Lower leg skin (tissue), 4 donors: Measurements from ENCODE around the gene DLG2. TPM values are rescaled to one million over a fixed set of nuclear protein-coding genes. Genes with fewer than 3 reads are reported as not detected.

Source experiments
- DNase-seq, 2 donors: peaks; one replicate each; pipeline ENCODE4 v3.0.0-alpha.2; 2019; ENCODE audit warnings: low spot score in 2 of 2
- H3K4me3 ChIP-seq: fragments of 200-600 bp; sonication (generic); 2 replicates; pipeline ENCODE4 v1.5.1; 2017; ENCODE audit warnings: mild to moderate bottlenecking, low read depth; ENCODE audit not compliant: poor library complexity, severe bottlenecking
- POLR2A ChIP-seq, 2 donors: fragments of 450-650 bp; IDR thresholded peaks; one replicate each; pipeline ENCODE4 v1.6.1; 2016 to 2017; ENCODE audit warnings: antibody characterized with exemption in 2 of 2, mild to moderate bottlenecking in 1 of 2, moderate library complexity in 1 of 2
- WGBS, 2 donors: methylation state at CpG; one replicate each; pipeline ENCODE4 v1.1.5; 2018; 5-methylcytosine and 5-hydroxymethylcytosine counted together
- intact Hi-C: fragments of 100-400 bp; cut with DNase I; formaldehyde crosslinking; loops from one replicate; pipeline ENCODE4 v1.15.0; 2023; ENCODE audit warnings: low total_unique reads
- total RNA-seq, 4 donors: library from RNA; depleted of rRNA; stranded (reverse); fragments of >200 nt; gene quantifications; one replicate each; pipeline ENCODE4 v1.1.0, GENCODE V29; 2016
- TF ChIP-seq, protein P1 (sequence below), 3 donors: fragments of 450-650 bp; IDR thresholded peaks; one replicate each; pipeline ENCODE4 v1.5.1; 2016; ENCODE audit warnings: antibody characterized with exemption in 3 of 3, mild to moderate bottlenecking in 3 of 3, moderate library complexity in 2 of 3

DLG2 gene
- total RNA-seq, 4 donors from 2014 or later = 37.6 to 68.3 (median 46.0) TPM

DNA sequence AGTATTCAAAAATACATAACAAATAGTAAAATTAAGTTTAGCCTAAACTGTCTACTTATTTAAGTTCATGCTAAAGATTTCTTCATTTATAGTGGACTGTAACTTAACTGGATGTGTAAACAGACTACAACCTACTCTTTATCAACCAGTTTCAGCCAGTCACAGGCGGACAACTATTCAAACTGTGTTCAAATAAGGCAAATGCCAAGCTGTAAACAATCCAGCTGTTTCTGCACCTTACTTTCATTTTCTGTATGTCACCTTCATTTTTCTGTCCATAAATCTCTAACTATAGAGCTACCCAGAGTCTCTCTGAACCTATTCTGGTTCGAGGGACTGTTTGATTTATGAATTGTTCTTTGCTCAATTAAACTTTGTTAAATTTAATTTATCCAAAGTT lies 992.8 kb downstream of the DLG2 start:
- H3K4me3 ChIP-seq = no peak overlapping the region
- DNase-seq = no peak
- WGBS, 2 donors = 50 to 52% methylated on average over 2 of the region's 2 CpGs
- intact Hi-C loops = no loop called here
- TF ChIP-seq, protein P1, sequence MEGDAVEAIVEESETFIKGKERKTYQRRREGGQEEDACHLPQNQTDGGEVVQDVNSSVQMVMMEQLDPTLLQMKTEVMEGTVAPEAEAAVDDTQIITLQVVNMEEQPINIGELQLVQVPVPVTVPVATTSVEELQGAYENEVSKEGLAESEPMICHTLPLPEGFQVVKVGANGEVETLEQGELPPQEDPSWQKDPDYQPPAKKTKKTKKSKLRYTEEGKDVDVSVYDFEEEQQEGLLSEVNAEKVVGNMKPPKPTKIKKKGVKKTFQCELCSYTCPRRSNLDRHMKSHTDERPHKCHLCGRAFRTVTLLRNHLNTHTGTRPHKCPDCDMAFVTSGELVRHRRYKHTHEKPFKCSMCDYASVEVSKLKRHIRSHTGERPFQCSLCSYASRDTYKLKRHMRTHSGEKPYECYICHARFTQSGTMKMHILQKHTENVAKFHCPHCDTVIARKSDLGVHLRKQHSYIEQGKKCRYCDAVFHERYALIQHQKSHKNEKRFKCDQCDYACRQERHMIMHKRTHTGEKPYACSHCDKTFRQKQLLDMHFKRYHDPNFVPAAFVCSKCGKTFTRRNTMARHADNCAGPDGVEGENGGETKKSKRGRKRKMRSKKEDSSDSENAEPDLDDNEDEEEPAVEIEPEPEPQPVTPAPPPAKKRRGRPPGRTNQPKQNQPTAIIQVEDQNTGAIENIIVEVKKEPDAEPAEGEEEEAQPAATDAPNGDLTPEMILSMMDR (IDR thresholded peaks at IDR 0.05) = no peak
- TF ChIP-seq POLR2A (IDR thresholded peaks at IDR 0.05) = no peak

DNA sequence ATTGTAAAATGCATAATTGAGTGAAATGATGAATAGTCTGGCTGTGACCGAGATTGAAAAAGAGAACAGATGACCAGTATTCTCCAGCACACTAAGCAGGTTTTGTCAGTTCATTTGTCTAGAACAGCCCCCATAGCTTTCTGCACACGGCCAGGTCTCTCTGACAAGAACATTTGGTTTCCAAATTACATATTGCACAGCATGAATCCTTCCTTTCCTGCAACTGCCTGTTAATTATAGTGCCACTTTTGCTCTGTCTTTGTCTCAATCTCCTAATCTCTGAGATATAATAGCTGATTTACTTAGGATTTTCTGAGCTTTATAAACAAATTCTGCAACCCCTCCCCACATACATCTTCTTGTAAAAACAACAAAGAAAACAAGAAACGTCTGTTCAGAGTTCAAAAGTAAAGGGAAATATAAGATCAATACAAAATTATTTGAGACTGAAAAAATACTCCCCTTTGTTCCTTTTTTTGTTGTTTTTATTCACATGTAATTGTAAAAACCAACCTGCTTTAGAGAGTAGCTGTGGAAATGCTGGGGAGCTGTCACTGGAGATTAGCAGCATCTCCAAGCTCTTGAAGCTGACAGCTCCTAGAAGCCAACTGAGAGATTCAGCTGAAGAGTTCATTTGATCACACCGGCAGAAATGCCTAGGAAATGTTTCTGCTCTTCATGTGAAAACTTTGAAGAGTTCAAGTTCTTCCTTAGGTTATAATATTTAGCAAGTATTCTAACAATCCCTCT lies 998.1 kb downstream of the DLG2 start:
- no peak for DNase-seq
- 43 to 44% methylated on average over 4 of the region's 4 CpGs for whole genome bisulfite sequencing, 2 donors
- TF ChIP-seq, protein P1 (IDR thresholded peaks at IDR 0.05) = no peak
- no peak for TF ChIP-seq POLR2A (IDR thresholded peaks at IDR 0.05)
- intact Hi-C loops = no loop called here
- H3K4me3 ChIP-seq = no peak overlapping the region

DNA sequence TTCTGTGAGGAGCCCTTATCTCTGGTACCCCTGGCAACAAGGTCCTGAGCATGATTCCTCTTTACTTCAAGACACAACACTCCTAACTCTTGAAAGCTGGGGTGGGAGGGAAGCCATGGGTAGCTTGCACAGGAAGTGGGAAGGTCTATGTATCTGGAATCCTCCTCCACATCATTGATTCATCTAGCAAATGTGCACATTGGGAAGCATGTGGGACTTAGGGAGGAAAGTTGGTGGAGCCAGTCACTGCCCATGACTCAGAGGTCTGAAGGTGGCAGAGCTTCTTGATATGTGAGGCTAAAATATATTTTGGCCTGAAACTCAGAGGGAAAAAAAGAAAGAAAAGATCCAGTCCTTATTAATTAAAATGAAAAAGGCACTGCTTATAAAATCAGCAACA lies 1000.9 kb downstream of the DLG2 start:
- intact Hi-C loops = no loop called here
- TF ChIP-seq POLR2A (IDR thresholded peaks at IDR 0.05) = no peak

GRCh38 chr11:84612645-84613044 lies 1014.5 kb downstream of the DLG2 start:
- intact Hi-C loops = no loop called here
- no peak for DNase-seq
- TF ChIP-seq, protein P1 (IDR thresholded peaks at IDR 0.05) = no peak
- TF ChIP-seq POLR2A (IDR thresholded peaks at IDR 0.05) = no peak
- no peak overlapping the region for H3K4me3 ChIP-seq
- 78% methylated on average over 2 of the region's 2 CpGs for WGBS, 2 donors

More for the DNA sequence above, 1000.9 kb downstream of the DLG2 start:
- H3K4me3 ChIP-seq = no peak overlapping the region
- DNase-seq = no peak

GRCh38 chr11:84608837-84609196 lies 1018.3 kb downstream of the DLG2 start:
- TF ChIP-seq, protein P1 (IDR thresholded peaks at IDR 0.05) = no peak
- TF ChIP-seq POLR2A (IDR thresholded peaks at IDR 0.05) = no peak
- no peak for DNase-seq
- intact Hi-C loops = no loop called here
- no peak overlapping the region for H3K4me3 ChIP-seq
- 47 to 70% methylated on average over 2 of the region's 2 CpGs for WGBS, 2 donors

- H3K4me3 ChIP-seq = no peak overlapping the region
- WGBS, 2 donors = 55 to 56% methylated on average over 5 of the region's 5 CpGs
- no peak for DNase-seq
These were observed 1018.9 kb downstream of the DLG2 start for GRCh38 chr11:84607975-84608836.

More at GRCh38 chr11:84607975-84608836, 1018.9 kb downstream of the DLG2 start:
- intact Hi-C loops = no loop called here
- TF ChIP-seq POLR2A (IDR thresholded peaks at IDR 0.05) = no peak
- TF ChIP-seq, protein P1 (IDR thresholded peaks at IDR 0.05) = no peak
